ENCODE results near the gene GPR160.

- TF ChIP-seq CTCF (conservative IDR thresholded peaks at IDR 0.05; ENCODE audit: low read length), result no peak
- no peak for TF ChIP-seq EZH2phosphoT487 (IDR thresholded peaks at IDR 0.05; ENCODE audit: borderline replicate concordance)
These were observed 41.7 kb upstream of the GPR160 start for GRCh38 chr3:169996063-169996462.

Data from Loucy (cell line).